H1 (cell line): ENCODE data around the gene MKRN1. TPM values are rescaled to one million over a fixed set of nuclear protein-coding genes. Genes with fewer than 3 reads are reported as not detected.

Experiments
- ASH2L ChIP-seq: fragments of 200-600, 300-600 bp; sonication (generic); IDR thresholded peaks from one replicate; pipeline ENCODE4 v1.7.1; 2017; ENCODE audit warnings: low read length
- CBX5 ChIP-seq: fragments of 300-800, 300-1000 bp; sonication (generic); IDR thresholded peaks from 2 replicates; pipeline ENCODE4 v1.7.1; 2016; ENCODE audit warnings: antibody characterized with exemption, low read length, low read depth
- CHD2 ChIP-seq: IDR thresholded peaks from 2 replicates; pipeline ENCODE4 v1.6.1; 2012; ENCODE audit warnings: low read length, improper control_type of control experiment
- CREB1 ChIP-seq: IDR thresholded peaks from 2 replicates; pipeline ENCODE4 v1.6.1; 2012; ENCODE audit warnings: inconsistent platforms
- CTBP2 ChIP-seq: IDR thresholded peaks from 2 replicates; pipeline ENCODE4 v1.7.0; 2011; ENCODE audit warnings: borderline replicate concordance, mild to moderate bottlenecking, moderate library complexity, mixed read lengths, low read length; ENCODE audit not compliant: insufficient read depth, insufficient read length
- GABPA ChIP-seq: IDR thresholded peaks from 2 replicates; pipeline ENCODE4 v1.6.1; 2011; ENCODE audit warnings: mild to moderate bottlenecking, low read length, moderate library complexity, borderline replicate concordance; ENCODE audit not compliant: insufficient read depth
- JUND ChIP-seq: IDR thresholded peaks from 2 replicates; pipeline ENCODE4 v1.6.1; 2011; ENCODE audit warnings: mild to moderate bottlenecking, improper control_type of control experiment, low read length
- KDM1A ChIP-seq: fragments of 200-600, 300-600 bp; sonication (generic); IDR thresholded peaks from 2 replicates; pipeline ENCODE4 v1.7.1; 2016; ENCODE audit warnings: mild to moderate bottlenecking, low read length, borderline replicate concordance
- PHF8 ChIP-seq: fragments of 200-600 bp; sonication (generic); conservative IDR thresholded peaks from 2 replicates; pipeline ENCODE4 v1.7.1; 2012; ENCODE audit warnings: low read depth, mild to moderate bottlenecking, inconsistent platforms, low read length, moderate library complexity
- RAD21 ChIP-seq, 2 experiments: IDR thresholded peaks in 1 of 2; conservative IDR thresholded peaks in 1 of 2; 2 replicates each; pipeline ENCODE4 v1.6.1; 2011; ENCODE audit warnings: low read depth in 2 of 2, low read length in 2 of 2, improper control_type of control experiment in 1 of 2, inconsistent platforms in 1 of 2, mild to moderate bottlenecking in 1 of 2, moderate library complexity in 1 of 2
- RFX5 ChIP-seq: IDR thresholded peaks from 2 replicates; pipeline ENCODE4 v1.6.1; 2011; ENCODE audit warnings: low read depth, low read length, improper control_type of control experiment, borderline replicate concordance
- SIN3A ChIP-seq, 2 experiments: IDR thresholded peaks in 1 of 2; conservative IDR thresholded peaks in 1 of 2; 2 replicates each; pipeline ENCODE4 v1.6.1; 2011 to 2012; ENCODE audit warnings: low read length in 2 of 2, improper control_type of control experiment in 1 of 2, low read depth in 1 of 2, mild to moderate bottlenecking in 1 of 2
- SIRT6 ChIP-seq: IDR thresholded peaks from one replicate; pipeline ENCODE4 v1.7.1; 2012; ENCODE audit warnings: low read length, inconsistent platforms
- SP1 ChIP-seq: IDR thresholded peaks from 2 replicates; pipeline ENCODE4 v1.6.1; 2011; ENCODE audit warnings: low read depth, low read length
- SP2 ChIP-seq: IDR thresholded peaks from 2 replicates; pipeline ENCODE4 v1.6.1; 2012; ENCODE audit warnings: mild to moderate bottlenecking, low read length, inconsistent platforms
- TAF7 ChIP-seq: optimal IDR thresholded peaks from 2 replicates; pipeline ENCODE3; 2011; ENCODE audit warnings: low read depth, mild to moderate bottlenecking, inconsistent platforms, low read length, moderate library complexity, borderline replicate concordance
- YY1 ChIP-seq: IDR thresholded peaks from 2 replicates; pipeline ENCODE4 v1.6.1; 2011; ENCODE audit warnings: low read depth, mild to moderate bottlenecking, low read length
- polyA plus RNA-seq, 7 experiments: library from polyadenylated mRNA; depleted of rRNA in 3 of 7; stranded (reverse) in 5 of 7; unstranded in 2 of 7; fragments of >200 nt in 5 of 7; fragments of 200-250 nt in 2 of 7; gene quantifications; 1 replicate in 5 of 7; 2 replicates in 1 of 7; 4 replicates in 1 of 7; pipeline versions ENCODE4 v1.2.1 to v1.2.3, GENCODE V29; 2011 to 2013; ENCODE audit warnings: missing spikeins in 2 of 7, mixed read lengths in 2 of 7
- total RNA-seq: library from RNA; stranded (reverse); fragmentation: NEBNext Ultra II Directional; extraction: Animal tissue kit (Norgen Biotek cat#: 25700); gene quantifications from 2 replicates; pipeline ENCODE4 v1.2.1, GENCODE V29; 2021
- TF ChIP-seq, protein P1 (sequence below), 3 experiments: IDR thresholded peaks; 1 replicate in 2 of 3; 2 replicates in 1 of 3; pipeline versions ENCODE4 v1.5.1 to v1.6.1; 2011; ENCODE audit warnings: low read length in 3 of 3, mild to moderate bottlenecking in 3 of 3, inconsistent platforms in 2 of 3, low read depth in 1 of 3, moderate library complexity in 1 of 3; ENCODE audit not compliant: insufficient read depth in 1 of 3; ENCODE audit errors: control extremely low read depth in 1 of 3
- TF ChIP-seq, protein P2 (sequence below): IDR thresholded peaks from 2 replicates; pipeline ENCODE4 v1.6.1; 2012; ENCODE audit warnings: low read length, inconsistent platforms

Gene MKRN1
- total and polyA plus RNA-seq, 2 of the 8 experiments (the other 6 are each of a cell fraction or from before 2014, with no cell fraction given) = 46.2 to 99.6 TPM

DNA sequence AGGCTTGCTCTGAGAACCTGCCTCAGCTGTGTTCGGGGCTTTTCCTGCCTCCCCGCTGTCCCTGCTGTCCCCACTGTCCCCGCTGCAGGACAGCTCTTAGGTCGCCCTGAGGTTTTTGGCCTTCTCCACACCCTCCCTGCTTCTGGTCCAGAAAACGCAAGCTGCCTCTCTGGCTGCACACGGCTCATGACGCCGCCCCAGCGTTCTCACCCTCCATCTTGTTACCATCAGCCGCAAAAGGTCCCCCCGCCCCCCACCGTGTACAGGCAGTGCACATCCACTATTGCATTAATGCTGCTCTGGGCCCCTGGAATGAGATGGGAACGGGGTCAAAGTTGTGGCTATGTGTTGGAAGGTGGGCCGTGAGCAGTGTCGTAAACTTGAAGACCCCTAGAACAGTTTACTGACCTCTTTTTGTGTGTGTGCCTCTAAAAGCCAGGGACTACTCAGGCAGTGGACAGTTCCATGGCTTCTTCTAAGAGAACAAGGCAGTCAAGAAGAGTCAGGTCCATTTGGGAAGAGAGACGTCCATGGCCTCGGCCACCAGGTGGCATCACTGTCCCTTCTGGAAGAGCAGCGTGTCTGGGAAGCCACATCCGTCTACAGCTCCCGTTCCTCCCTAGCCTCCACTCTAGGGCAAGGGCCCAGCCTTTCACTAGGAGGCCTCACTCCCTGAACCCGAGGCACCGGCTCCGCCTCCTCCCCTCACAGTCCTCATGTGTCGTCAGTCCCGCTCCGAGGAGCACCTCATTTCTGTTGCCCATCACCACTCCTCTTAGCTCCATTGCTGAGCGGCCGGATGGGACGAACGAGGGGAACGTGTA is 38.5 kb upstream of the MKRN1 start (continued):
- TF ChIP-seq CBX5 = no peak
- TF ChIP-seq CREB1 = peak; percentile 71
- TF ChIP-seq, protein P1, sequence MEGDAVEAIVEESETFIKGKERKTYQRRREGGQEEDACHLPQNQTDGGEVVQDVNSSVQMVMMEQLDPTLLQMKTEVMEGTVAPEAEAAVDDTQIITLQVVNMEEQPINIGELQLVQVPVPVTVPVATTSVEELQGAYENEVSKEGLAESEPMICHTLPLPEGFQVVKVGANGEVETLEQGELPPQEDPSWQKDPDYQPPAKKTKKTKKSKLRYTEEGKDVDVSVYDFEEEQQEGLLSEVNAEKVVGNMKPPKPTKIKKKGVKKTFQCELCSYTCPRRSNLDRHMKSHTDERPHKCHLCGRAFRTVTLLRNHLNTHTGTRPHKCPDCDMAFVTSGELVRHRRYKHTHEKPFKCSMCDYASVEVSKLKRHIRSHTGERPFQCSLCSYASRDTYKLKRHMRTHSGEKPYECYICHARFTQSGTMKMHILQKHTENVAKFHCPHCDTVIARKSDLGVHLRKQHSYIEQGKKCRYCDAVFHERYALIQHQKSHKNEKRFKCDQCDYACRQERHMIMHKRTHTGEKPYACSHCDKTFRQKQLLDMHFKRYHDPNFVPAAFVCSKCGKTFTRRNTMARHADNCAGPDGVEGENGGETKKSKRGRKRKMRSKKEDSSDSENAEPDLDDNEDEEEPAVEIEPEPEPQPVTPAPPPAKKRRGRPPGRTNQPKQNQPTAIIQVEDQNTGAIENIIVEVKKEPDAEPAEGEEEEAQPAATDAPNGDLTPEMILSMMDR (IDR thresholded peaks at IDR 0.05; ENCODE audit: control extremely low read depth in 1 of 3, insufficient read depth in 1 of 3, low read depth in 1 of 3, low read length in 3 of 3) = peak; percentile 93 to 98 (median 96)
- TF ChIP-seq YY1 = 0 out of 2 replicates have a peak, but pooled peaks have one; percentile 27
- TF ChIP-seq CHD2 = 0 out of 2 replicates have a peak, but pooled peaks have one; percentile 38
- TF ChIP-seq, protein P2, sequence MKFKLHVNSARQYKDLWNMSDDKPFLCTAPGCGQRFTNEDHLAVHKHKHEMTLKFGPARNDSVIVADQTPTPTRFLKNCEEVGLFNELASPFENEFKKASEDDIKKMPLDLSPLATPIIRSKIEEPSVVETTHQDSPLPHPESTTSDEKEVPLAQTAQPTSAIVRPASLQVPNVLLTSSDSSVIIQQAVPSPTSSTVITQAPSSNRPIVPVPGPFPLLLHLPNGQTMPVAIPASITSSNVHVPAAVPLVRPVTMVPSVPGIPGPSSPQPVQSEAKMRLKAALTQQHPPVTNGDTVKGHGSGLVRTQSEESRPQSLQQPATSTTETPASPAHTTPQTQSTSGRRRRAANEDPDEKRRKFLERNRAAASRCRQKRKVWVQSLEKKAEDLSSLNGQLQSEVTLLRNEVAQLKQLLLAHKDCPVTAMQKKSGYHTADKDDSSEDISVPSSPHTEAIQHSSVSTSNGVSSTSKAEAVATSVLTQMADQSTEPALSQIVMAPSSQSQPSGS = peak; percentile 77; the same call in 1 of the 2 replicates
- no peak for TF ChIP-seq ASH2L
- TF ChIP-seq TAF7 = no peak
- TF ChIP-seq RFX5 = no peak
- TF ChIP-seq SIRT6 = no peak
- TF ChIP-seq SP2 = no peak
- no peak for TF ChIP-seq SP1
- TF ChIP-seq PHF8 = no peak
- 0 out of 4 replicates have a peak, but pooled peaks of 1 of the 2 experiments have one; percentile 49 for TF ChIP-seq SIN3A (conservative IDR thresholded peaks at IDR 0.05 in 1 of 2, IDR thresholded peaks at IDR 0.05 in 1 of 2; ENCODE audit: low read depth in 1 of 2, low read length in 2 of 2)
- TF ChIP-seq GABPA = 0 out of 2 replicates have a peak, but pooled peaks have one; percentile 54
- TF ChIP-seq KDM1A = peak; percentile 89; the same call in 1 of the 2 replicates
- peak; percentile 93 to 99 for TF ChIP-seq RAD21 (IDR thresholded peaks at IDR 0.05 in 1 of 2, conservative IDR thresholded peaks at IDR 0.05 in 1 of 2; ENCODE audit: low read depth in 2 of 2, low read length in 2 of 2)
- TF ChIP-seq JUND = peak; percentile 40; the same call in 1 of the 2 replicates
- TF ChIP-seq CTBP2 = peak; percentile 38
